Mesothelial cell of epicardium (in vitro differentiated cells): ENCODE results near the gene PLPPR1. TPM values are rescaled to one million over a fixed set of nuclear protein-coding genes. Genes with fewer than 3 reads are reported as not detected.

ENCODE experiments used
- DNase-seq, 2 experiments: peaks; one replicate each; pipeline ENCODE4 v3.0.0; 2021; ENCODE audit warnings: low spot score in 2 of 2; ENCODE audit not compliant: unreplicated experiment in 2 of 2
- H3K27ac Mint-ChIP-seq: 2 replicates; pipeline ENCODE4 v1.8.0; 2021; ENCODE audit warnings: mixed read lengths
- H3K27me3 Mint-ChIP-seq: 2 replicates; pipeline ENCODE4 v1.8.0; 2021; ENCODE audit warnings: low read depth, mixed read lengths
- H3K36me3 Mint-ChIP-seq: 2 replicates; pipeline ENCODE4 v1.8.0; 2021; ENCODE audit warnings: mixed read lengths
- H3K4me1 Mint-ChIP-seq: 2 replicates; pipeline ENCODE4 v1.8.0; 2021; ENCODE audit warnings: mixed read lengths
- H3K4me3 Mint-ChIP-seq: 2 replicates; pipeline ENCODE4 v1.8.0; 2021; ENCODE audit warnings: mild to moderate bottlenecking, moderate library complexity, mixed read lengths
- H3K9me3 Mint-ChIP-seq: 2 replicates; pipeline ENCODE4 v1.8.0; 2021; ENCODE audit warnings: mixed read lengths
- total RNA-seq: library from RNA; stranded (reverse); gene quantifications from 3 replicates; pipeline ENCODE4 v1.2.1, GENCODE V29; 2021
- TF ChIP-seq, protein P1 (sequence below): fragments of 200-600 bp; sonication (generic); IDR thresholded peaks from one replicate; pipeline ENCODE4 v1.5.0; 2021; ENCODE audit warnings: antibody characterized with exemption; ENCODE audit not compliant: unreplicated experiment

The PLPPR1 gene
- total RNA-seq, 1 donor from 2014 or later = 1.3 TPM

- H3K36me3 Mint-ChIP-seq = peaks cover 1% of the 10 kb centered on the region
- no peak overlapping the region for H3K4me3 Mint-ChIP-seq
- H3K27me3 Mint-ChIP-seq = peaks cover 6% of the 10 kb centered on the region
- DNase-seq = no peak
- no peak overlapping the region for H3K27ac Mint-ChIP-seq
- no peaks in the 10 kb centered on the region for H3K4me1 Mint-ChIP-seq
- TF ChIP-seq, protein P1, sequence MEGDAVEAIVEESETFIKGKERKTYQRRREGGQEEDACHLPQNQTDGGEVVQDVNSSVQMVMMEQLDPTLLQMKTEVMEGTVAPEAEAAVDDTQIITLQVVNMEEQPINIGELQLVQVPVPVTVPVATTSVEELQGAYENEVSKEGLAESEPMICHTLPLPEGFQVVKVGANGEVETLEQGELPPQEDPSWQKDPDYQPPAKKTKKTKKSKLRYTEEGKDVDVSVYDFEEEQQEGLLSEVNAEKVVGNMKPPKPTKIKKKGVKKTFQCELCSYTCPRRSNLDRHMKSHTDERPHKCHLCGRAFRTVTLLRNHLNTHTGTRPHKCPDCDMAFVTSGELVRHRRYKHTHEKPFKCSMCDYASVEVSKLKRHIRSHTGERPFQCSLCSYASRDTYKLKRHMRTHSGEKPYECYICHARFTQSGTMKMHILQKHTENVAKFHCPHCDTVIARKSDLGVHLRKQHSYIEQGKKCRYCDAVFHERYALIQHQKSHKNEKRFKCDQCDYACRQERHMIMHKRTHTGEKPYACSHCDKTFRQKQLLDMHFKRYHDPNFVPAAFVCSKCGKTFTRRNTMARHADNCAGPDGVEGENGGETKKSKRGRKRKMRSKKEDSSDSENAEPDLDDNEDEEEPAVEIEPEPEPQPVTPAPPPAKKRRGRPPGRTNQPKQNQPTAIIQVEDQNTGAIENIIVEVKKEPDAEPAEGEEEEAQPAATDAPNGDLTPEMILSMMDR = no peak
- H3K9me3 Mint-ChIP-seq = peaks cover 4% of the 10 kb centered on the region
Measured at GRCh38 chr9:101354765-101355708, 326.5 kb downstream of the PLPPR1 start.

DNA sequence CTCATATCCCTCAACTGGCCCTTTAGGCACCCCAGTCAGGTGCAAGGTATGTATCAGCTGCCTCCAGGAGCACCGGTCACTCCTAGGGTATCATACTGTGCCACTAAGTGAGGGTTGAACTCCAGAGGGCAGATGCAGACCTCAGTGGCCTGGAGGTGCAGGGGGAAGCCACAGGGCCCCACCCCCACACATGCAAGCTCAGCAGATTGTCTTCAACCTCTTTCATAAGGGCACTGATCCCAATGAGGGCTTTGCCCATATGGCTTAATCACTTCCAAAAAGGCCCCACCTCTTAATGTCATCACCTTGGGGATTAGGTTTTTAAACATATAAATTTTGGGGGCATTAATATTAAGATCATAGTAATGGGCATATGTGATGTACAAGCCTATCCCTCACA lies 328.1 kb downstream of the PLPPR1 start:
- peaks cover 4% of the 10 kb centered on the region for H3K9me3 Mint-ChIP-seq
- DNase-seq = no peak
- no peak overlapping the region for H3K27ac Mint-ChIP-seq
- peaks cover 1% of the 10 kb centered on the region for H3K36me3 Mint-ChIP-seq
- peaks cover 6% of the 10 kb centered on the region for H3K27me3 Mint-ChIP-seq
- TF ChIP-seq, protein P1 = no peak
- no peaks in the 10 kb centered on the region for H3K4me1 Mint-ChIP-seq
- no peak overlapping the region for H3K4me3 Mint-ChIP-seq

DNA sequence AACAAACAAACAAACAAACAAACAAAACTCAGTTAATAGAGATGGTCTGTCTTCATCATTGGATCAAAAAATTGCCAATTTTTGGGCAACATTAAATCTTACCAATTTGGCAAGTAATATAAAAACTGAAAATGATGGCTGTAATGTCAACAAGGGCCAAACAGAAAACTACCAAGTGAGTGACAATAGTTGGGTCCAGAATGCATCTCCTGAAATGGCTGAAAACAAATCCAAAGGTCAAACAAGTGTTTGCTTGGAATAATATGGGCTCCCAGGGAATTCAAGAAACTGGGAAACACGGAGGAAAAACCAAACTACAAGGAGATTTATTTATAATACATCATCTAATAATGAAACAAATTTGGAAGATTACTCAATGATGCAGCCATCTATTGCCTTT lies 331.2 kb downstream of the PLPPR1 start:
- Mint-ChIP-seq H3K9me3 (peaks cover 4% of the 10 kb centered on the region), H3K27me3 (no peaks in the 10 kb centered on the region), H3K4me3 (no peak overlapping the region), H3K36me3 (peaks cover 1% of the 10 kb centered on the region), H3K27ac (no peak overlapping the region), H3K4me1 (no peaks in the 10 kb centered on the region)
- TF ChIP-seq, protein P1 = no peak
- DNase-seq = no peak

GRCh38 chr9:101360647-101361046 lies 332.1 kb downstream of the PLPPR1 start:
- Mint-ChIP-seq H3K27ac (no peak overlapping the region), H3K4me1 (no peaks in the 10 kb centered on the region), H3K4me3 (no peak overlapping the region), H3K27me3 (no peaks in the 10 kb centered on the region), H3K9me3 (peaks cover 4% of the 10 kb centered on the region), H3K36me3 (peaks cover 1% of the 10 kb centered on the region)
- DNase-seq = no peak
- TF ChIP-seq, protein P1 = no peak

- Mint-ChIP-seq H3K27me3 (no peaks in the 10 kb centered on the region), H3K36me3 (peaks cover under 1% of the 10 kb centered on the region), H3K4me3 (no peak overlapping the region), H3K27ac (no peak overlapping the region), H3K4me1 (peaks cover 4% of the 10 kb centered on the region), H3K9me3 (peaks cover 2% of the 10 kb centered on the region)
- DNase-seq = no peak
- TF ChIP-seq, protein P1 = no peak
Measured at GRCh38 chr9:101362450-101362849, 333.9 kb downstream of the PLPPR1 start.
